GM21528 (cell line): ENCODE measurements around the gene MPV17L2.

Experiments used
- ATAC-seq: cut with Tn5 transposase; IDR thresholded peaks from one replicate; pipeline ENCODE4 v1.9.1; 2021; ENCODE audit warnings: mild to moderate bottlenecking, moderate library complexity; ENCODE audit not compliant: unreplicated experiment, low FRiP score

The MPV17L2 gene

DNA sequence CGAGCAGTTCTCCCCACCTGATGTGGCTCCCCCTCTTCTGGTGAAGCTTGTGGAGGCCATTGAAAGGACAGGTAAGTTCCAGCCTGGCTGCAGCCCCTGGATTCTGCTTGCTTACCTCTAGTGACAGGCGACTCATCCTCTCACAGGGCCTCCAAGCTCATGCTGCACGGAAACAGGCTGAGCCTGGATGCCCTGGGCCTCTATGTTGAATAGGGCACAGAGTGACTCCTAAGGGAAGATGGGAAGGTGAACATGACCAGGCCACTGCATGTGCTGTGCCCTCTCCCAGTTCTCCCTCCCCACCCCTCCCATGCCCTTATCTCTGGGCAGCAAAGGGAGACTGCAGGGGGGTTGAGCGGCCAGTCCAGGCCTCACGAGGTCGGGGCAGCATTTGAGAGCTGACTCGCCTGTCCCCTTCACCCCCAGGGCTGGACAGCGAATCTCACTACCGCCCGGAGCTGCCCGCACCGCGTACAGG is 32.5 kb upstream of the MPV17L2 start:
- no peak for ATAC-seq

DNA sequence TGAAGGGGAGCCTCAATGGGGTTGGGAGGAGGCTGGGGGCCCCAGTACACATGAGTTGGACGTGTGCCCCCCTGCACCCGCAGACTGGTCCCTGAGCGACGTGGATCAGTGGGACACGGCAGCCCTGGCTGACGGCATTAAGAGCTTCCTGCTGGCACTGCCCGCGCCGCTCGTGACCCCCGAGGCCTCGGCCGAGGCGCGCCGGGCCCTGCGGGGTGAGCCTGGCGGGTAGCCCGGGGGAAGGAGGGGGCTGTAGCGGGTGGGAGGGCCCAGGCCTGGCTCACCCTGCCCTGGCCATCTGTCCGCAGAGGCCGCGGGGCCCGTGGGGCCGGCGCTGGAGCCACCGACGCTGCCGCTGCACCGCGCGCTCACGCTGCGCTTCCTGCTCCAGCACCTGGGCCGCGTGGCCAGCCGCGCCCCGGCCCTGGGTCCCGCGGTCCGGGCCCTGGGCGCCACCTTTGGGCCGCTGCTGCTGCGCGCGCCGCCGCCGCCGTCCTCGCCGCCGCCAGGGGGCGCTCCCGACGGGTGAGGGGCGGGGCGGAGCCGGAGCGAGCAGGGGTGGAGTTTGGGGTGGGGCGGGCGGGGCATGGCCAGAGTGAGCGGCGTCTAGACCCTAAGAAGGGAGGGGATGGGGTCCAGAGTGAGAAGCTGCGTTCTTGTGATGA is 31.9 kb upstream of the MPV17L2 start:
- no peak for ATAC-seq

DNA sequence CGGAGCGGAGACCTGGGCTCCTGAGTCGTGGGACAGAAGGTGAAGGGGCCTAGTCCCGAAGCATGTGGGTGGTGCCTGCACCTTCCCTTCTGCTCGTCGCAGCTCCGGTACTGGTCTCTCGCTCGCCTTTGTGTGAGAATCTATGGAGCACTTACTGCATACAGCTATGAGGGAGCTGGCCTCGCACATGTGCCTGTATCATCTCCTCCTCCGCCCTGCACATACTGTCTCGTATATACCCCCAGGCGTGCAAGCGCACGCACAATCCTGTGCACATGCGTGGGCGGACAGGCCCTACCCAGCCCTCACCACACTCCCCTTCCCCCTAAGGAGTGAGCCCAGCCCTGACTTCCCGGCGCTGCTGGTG is 31.4 kb upstream of the MPV17L2 start:
- no peak for ATAC-seq

DNA sequence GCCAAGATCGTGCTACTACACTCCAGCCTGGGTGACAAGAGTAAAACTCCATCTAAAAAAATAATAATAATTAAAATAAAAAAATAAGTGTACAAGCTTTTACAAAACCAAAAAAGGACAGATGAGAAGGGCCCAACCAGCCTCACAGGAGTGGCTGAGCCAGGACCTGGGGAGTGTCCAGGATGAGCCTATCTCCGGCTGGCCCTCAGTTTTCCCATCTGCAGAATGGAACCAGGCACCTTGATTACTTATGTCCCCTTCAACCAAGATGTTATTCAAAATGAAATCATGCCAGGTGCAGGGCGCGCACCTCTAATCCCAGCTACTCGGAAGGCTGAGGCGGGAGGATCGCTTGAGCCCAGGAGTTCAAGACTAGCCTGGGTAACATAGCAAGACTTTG is 28.9 kb upstream of the MPV17L2 start:
- no peak for ATAC-seq

DNA sequence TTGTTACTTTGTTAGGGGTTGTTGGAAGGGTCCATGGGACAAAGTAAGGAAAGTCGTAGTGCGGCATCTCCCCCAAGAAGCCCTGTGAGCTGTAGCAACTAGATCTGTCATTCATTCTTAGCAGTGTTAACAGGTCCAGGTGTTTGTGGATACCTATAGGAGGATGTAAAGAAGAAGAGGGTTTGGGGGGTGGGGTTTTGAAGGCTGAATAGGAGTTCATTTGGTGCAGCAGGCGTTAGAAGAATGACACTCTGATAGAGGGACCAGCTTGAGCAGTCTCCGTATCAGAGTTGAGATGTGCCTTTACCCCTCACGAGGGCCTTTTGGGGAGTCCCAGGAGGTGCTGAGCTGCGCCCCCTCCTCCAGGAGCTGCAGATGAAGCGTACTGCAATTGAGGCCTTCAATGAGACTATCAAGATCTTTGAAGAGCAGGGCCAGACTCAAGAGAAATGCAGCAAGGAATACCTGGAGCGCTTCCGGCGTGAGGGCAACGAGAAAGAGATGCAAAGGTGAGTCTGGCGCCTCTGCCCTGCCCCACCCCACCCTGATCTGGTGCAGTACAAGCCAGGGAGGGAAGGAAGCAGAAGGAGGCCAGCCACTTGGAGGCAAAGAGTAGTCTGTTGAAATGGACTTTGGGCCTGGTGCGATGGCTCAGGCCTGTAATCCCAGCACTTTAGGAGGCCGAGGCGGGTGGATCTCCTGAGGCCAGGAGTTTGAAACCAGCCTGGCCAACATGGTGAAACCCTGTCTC is 27.0 kb upstream of the MPV17L2 start:
- no peak for ATAC-seq

DNA sequence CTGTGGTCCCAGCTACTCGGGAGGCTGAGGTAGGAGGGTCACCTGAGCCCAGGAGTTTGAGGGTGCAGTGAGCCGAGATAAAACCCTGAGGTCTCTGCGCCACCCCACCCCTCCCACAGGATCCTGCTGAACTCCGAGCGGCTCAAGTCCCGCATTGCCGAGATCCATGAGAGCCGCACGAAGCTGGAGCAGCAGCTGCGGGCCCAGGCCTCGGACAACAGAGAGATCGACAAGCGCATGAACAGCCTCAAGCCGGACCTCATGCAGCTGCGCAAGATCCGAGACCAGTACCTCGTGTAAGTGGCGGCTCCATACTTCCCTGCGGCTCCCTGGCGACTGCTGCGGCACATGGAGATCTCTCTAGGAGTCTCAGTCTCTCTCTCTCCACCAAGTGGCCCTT is 26.0 kb upstream of the MPV17L2 start:
- ATAC-seq, result no peak

DNA sequence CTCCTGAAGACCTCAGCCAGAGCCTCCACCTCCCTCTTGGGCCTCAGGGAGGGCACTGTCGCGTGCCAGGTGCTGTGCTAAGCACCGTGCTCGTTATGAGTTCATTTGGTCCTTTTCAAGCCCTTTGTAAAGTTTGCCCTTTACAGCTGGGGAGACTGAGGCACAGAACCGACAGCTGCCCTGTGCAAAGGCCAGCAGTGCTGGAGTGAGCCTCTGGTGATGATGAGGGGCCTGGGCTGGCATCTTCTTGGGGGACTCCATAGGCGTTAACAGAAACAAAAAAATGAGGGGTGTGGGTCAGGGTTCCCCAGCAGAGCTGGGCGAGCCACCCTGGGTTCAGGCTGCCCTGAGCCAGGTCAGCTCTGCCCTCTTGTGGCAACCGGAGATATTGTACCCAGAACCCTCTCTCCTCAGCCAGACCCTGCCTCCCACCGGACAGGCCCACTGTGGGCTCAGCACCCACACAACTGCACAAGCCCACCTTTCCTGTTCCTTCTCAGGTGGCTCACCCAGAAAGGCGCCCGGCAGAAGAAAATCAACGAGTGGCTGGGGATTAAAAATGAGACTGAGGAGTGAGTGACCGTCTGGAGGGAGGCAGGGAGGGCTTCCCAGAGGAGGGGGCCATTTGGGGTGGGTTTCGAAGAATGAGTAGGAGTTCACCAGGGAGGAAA is 24.9 kb upstream of the MPV17L2 start:
- no peak for ATAC-seq

DNA sequence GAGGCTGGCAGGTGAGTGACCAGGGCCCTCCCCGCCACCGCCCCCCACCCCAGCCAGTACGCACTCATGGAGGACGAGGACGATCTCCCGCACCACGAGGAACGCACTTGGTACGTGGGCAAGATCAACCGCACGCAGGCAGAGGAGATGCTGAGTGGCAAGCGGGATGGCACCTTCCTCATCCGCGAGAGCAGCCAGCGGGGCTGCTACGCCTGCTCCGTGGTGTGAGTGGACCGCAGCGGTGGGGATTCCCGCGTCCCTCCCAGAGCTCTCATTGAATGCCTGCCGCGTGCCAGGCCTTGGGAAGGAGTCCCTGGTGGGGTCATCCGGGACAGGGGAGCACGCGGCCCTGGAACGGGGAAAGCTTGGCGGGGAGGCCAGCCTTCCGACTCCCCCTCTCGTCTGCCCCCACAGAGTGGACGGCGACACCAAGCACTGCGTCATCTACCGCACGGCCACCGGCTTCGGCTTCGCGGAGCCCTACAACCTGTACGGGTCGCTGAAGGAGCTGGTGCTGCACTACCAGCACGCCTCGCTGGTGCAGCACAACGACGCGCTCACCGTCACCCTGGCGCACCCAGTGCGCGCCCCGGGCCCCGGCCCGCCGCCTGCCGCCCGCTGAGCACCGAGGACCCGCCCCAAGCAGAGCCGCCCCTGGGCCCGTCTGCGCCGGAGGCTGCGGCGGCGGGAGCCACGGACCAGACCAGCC is 24.2 kb upstream of the MPV17L2 start:
- ATAC-seq, result no peak

DNA sequence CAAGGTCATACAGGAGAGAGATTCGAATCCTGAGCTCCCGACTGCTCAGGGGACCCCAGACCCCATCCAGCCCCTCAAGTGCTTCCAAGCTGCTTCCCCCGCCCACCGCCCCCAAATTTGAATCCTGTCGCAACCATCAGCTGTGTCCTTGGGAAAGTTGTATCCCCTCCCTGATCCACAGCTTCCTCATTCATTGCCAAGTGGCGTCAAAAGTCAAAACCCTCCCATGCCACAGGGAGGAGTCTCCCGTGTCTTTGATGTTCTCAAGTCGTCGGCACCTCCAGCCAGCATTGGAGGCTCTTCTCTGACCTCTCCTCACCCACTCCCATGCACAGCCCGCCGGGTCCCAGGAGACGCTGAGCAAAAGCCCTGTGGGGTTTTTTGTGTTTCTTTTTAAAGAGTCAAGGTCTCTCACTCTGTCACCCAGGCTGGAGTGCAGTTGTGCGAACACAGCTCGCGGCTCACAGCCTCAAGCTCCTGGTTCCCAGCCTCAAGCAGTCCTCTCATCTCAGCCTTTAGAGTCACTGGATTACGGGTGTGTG is 22.2 kb upstream of the MPV17L2 start:
- ATAC-seq, result no peak

DNA sequence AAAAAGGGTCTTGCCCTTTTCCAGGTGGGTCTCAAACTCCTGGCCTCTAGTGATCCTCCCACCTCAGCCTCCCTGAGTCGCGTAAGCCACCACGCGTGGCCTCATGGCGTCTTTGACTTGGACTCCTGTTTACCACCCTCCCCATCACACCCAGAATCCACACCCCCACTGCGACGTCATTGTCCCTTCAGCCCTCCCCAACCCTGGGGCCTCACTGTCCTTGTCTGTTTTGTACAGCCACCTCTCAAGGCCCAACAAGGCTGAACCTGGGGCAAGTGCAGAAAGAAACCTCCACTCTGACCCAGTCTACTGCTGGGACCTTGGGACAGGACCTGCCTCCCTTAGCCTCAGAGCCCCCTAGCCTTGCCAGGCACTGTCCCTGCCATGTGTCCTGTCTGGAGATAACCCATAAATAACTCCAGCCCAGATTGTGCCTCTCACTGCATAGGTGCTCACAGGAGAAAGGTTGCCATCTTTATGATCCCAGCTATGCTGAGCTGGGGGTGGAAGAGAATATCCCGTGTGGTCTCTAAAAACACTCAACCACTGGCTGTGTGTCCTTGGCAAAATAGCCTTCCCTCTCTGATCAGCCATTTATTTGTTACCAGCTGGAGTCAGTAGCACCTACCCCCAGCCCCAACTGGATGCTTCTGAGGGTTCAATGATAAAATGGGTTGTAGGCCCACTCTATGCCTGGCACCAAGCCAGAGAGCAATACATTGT is 21.3 kb upstream of the MPV17L2 start:
- no peak for ATAC-seq

DNA sequence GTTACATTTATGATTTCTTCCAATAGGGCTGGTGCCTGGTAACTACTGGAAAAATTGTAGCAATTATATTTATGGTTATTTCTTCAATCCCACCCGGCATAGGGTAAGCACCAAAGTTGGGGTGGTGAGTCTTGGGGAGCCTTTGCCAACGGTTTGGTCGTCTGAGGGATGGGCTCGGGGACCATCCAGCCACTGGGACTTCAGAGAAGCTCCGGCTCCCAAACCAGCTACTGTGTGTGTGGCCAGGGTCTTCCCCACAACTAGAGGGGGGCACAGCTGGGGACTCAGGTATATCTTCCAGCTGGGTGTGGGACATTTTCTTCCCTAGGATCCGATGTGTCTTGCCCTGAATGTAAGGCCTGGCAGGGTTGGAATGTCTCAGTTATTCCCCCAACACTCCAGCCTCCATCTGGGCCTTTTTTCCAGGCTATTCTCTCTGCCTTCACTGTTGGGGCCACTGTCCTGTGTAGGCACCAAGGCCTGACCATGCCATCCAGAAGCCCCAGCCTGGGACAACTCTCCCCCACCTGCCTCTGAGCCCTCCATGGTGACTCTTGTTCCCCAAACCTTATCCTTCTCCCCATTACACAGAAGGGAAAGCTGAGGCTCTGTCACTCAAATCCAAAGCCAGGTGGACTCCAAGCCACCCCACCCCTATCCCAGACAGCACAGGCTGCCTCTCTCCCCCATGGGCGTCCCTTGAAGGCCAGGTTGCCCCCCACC is 20.5 kb upstream of the MPV17L2 start:
- ATAC-seq, result no peak

DNA sequence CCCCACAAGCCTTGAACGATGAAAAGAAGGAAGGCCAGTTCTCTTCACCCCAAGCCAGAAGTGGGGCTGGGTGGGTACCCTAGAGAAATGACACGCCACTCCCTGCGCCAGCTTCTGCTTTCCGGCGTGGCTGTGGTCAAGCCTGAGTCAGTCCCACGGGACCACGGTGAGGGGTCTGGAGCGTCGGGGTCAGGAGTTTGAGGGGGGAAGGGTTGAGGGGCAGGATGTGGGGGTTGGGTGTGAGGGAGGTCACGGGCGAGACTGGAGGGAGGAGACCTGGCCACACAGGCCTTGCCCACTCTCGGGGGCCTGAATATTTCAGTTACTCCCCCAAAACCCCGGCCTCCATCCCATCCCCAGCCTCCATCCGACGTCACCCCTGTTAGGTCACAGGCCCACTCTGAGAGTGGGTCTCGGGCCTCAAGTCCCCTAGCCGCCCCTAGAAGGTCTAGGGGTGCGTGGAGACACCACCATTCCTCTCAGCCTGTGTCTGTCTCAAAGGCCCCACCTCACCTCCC is 19.9 kb upstream of the MPV17L2 start:
- ATAC-seq, result no peak

DNA sequence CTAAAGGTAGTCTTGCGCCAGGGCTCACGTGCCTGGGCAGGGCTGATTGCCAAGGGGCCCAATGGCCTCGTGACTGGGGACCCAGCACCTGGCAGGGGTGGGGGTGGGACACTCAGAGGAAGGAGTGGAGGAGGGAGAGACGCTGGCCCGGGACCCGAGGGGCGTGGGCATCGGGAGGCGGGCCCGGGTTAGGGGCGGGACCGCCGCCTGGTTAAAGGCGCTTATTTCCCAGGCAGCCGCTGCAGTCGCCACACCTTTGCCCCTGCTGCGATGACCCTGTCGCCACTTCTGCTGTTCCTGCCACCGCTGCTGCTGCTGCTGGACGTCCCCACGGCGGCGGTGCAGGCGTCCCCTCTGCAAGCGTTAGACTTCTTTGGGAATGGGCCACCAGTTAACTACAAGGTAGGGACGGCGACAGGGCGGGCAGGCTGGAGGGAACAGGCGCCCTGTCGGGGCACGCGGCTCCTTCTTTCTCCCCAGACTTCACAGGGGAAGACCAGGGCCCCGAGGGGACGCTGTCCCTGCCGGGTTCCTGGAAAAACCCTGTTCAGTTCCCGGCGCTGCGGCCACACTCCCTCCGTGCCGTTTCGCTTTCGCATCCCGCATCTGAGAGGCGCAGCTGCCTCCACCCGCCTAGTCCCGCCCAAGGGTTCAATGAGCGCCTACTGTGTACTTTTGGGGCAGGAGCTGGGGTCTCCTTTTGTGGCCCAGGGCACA is 19.3 kb upstream of the MPV17L2 start, which contains the start of gene IFI30:
Gene IFI30, plus strand, starts transcription at position 242 of the 717 bp plus-strand sequence. Its CDS starts 29 bp downstream, at position 271.
- ATAC-seq, result peak; percentile 49

DNA sequence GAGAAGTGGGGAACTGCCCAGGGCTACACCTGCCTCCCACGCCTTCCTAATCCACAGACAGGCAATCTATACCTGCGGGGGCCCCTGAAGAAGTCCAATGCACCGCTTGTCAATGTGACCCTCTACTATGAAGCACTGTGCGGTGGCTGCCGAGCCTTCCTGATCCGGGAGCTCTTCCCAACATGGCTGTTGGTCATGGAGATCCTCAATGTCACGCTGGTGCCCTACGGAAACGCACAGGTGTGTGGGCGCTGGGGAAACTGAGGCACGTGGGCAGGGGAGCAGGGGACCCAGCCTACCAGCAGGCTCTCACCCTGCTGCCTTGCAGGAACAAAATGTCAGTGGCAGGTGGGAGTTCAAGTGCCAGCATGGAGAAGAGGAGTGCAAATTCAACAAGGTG is 18.0 kb upstream of the MPV17L2 start:
- no peak for ATAC-seq

DNA sequence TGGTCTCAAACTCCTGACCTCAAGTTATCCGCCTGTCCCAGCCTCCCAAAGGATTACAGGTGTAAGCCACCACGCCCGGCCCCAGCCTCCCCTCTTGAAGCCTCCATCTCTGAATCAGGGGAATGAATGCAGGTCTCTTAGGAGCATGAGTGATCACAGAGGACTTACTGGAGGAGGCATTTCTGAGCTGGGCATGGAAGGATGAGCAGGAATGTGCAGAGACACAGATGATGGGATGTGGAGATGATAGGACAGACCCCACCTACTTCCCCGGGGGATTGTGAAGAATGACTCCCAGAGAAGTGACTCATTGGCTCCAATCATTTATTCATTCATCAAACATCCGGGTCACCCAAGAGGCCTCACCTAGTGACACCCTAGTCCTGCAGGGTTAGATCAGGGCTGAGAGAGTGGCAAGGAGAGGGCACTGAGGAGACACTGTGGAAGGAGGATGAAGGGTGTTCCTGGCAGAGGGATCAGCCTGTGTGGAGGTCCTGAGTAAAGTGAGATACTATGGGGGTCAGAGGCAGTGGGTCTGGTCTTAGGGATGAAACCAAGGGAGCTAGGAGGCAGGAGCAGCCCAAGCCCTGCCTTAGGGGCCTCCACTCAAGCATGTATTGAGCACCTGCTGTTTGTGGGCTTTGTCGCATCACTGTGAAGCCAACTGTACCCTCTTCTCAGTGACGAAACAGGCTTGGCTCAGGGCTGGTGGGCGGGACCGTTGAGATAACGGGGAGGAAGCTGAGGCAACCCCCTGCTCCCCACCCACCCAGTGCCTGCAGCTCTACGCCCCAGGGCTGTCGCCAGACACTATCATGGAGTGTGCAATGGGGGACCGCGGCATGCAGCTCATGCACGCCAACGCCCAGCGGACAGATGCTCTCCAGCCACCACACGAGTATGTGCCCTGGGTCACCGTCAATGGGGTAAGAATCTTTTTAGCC is 16.4 kb upstream of the MPV17L2 start:
- ATAC-seq, result no peak

DNA sequence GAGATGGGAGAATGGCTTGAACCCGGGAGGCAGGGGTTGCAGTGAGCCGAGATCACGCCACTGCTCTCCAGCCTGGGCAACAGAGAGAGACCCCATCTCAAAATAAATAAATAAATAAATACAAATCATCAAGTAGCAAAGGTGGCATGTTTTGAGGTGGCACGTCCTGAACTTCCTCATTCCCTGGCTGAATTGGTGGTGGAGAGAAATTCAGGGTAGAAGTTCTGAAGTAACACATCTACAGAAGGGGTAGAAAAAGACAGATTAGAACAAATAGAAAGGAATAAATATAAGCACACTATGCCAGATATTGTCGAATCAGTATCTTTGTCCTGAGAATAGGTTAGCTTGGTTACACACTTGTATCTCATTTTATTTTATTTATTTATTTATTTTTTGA is 13.1 kb upstream of the MPV17L2 start:
- ATAC-seq, result no peak

DNA sequence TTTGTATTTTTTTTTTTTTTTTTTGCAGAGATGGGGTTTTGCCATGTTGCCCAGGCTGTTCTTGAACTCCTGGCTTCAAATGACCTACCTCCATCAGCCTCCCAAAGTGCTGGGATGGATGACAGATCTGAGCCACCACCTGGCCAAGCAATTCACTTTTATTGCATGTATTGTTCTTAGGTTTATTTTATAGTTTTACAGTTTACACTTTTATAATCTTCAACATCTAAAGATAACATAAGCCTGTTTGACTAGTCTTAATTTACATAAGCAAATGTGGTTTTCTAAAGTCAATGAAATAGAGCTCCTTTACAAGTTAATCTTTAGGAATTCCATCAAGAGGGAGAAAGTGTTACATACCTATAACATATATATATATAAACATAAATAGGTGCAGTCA is 9.5 kb upstream of the MPV17L2 start:
- ATAC-seq, result no peak
